ENCODE measurements around the gene RFNG.

The RFNG gene

GRCh38 chr17:82023447-82024241 lies 28.0 kb downstream of the RFNG start:
- peak; percentile 27 for DNase-seq

- peak; percentile 98 for DNase-seq
Observed at GRCh38 chr17:82022981-82023446, 28.6 kb downstream of the RFNG start, which contains the start of gene LRRC45. Gene LRRC45, plus strand, starts transcription at chr17:82023305. Its CDS starts 339 bp downstream, at chr17:82023644.

DNA sequence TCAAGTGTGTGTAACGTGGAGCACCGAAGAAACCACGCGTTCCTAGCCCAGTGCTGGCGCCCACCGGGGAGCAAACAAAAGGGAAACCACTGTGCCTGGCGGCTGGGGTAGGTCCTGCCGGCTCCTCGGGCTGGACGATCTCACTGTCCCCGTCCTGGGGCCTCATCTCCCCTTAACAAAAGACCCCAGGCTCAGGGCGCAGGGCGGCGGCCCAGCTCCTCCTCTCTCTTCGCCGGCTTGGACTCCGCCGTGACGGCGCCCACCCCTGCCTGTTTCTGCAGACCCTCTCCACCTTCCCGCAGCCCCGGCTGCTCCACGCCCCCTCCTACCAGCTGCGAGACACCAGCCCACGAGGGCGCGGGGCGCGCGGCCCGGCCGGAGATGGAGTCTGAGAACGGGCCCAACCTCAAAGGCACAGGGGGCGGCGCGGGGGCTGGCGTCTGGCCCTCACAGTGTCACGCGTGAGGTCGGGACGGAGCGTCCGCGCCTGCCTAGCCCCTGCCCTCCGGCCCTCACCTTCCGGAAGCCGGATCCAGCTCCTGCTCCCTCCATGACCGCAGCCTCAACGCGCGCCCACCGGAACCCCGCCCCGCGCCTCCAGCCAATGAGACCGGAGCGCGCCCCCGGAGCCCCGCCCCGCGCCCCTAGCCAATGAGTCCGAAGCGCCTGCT lies 29.2 kb downstream of the RFNG start, which contains the start of gene CENPX:
CENPX (minus strand) TSS at position 569 of the 671 bp plus-strand sequence; CDS start at position 552, 17 bp downstream.
- no peak for DNase-seq

- no peak for DNase-seq
Observed at GRCh38 chr17:82021900-82022309, 29.7 kb downstream of the RFNG start.

DNA sequence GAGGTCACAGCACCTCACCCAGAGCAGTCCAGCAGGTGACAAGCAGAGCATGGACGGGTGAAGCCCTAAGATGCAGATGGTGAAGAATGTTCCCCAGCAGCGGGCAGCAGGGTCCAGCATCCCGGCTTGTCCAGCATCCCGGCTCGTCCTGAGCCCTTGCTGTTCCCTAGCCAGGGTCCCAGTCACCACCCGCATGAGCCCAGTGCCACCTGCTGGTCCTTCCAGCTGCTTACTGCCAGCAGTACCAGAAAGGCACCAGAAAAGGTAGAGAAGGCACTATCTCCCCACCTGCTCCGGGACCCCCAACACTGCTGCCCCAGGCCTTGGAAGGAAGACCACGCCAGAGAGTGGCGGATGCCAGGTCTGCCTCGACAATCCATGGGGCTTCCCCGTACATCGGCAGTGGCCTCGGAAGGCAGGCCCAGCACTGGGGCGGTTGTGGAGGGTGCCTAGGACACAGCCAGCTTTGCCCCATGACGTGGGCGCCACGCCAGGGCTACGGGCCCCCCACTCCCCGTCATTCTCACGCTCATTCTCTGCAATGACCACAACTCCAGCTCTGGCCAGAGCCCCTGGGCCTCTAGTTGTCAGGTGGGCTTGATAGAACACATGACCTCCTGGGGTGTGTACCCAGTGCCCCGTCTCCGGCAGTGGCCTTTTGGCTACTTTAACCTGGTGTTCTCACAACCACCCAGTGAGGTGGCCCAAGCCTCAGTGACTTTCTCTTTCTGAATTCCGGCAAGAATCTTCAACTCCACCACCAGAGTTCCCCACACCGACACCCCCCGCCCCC lies 30.3 kb downstream of the RFNG start:
- peak; percentile 45 for DNase-seq

- DNase-seq: no peak
Observed at GRCh38 chr17:82020572-82021106, 31.0 kb downstream of the RFNG start.

- peak; percentile 39 for DNase-seq
Observed at GRCh38 chr17:82019690-82020571, 31.7 kb downstream of the RFNG start.

GRCh38 chr17:82018989-82019689 lies 32.5 kb downstream of the RFNG start:
- DNase-seq: no peak

DNA sequence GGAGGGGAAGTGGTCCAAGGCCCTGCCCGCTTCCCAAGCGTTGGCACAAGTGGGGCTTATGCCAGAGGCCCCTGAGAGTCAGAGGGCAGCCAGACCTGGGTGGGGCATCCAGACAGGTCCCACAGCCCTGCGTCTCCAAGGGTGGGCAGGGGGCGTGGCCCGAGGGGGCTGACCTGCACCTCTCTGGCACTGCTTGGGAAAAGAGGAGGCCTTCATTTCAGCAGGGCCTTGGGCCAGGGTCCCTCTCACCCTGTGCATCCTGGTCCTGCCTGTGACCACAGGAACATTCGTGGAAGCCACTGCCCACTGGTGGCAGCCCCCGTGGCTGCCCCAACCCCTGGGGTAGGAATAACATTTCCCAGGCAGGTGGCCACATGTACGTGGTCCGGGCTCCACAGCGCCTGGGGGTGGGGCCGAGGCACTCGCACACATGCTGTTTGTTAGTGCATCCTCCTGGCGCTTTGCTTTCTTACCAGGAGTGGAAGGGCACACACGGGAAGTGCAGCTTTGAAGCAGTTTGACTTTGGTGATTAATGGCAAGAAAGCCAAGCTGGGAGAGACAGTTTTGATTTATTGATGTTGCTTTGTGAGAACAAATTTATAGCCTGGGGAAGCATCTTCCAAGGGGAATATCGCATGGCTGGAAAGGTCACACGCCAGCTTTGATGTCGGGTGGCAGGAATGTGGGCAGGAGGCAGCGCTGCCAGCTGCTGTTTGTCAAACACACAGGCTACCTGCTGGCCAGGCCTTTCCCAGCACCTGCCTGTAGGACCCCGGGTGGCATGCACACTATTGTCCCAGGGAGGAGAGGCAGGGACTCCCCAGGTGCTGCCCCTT lies 33.2 kb downstream of the RFNG start:
- peak; percentile 49 for DNase-seq

- DNase-seq: no peak
Observed at GRCh38 chr17:82017612-82018151, 33.9 kb downstream of the RFNG start.

DNA sequence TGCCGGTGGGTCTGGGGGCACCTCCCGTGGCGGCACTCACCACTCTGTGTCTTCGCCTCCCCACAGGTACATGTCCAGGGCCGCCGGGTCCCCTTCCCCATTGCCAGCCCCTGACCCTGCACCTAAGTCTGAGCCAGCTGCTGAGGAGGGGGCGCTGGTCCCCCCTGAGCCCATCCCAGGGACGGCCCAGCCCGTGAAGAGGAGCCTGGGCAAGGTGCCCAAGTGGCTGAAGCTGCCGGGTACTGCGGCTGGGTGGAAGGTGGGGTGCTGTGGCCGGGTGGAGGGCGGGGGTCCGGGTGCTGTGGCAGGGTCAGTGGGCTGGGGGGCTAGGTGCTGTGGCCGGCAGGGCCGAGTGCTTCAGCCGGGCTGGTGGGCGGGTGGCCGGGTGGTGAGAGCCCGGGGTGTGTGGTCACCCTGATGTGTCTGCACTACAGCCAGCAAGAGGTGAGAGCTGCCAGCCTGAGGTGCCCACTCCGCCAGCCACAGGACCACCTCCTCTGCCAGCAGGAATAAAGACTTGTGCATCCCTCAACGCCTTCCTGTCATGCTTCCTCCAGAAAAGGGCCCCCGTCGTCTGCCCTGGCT lies 34.6 kb downstream of the RFNG start:
- no peak for DNase-seq

DNA sequence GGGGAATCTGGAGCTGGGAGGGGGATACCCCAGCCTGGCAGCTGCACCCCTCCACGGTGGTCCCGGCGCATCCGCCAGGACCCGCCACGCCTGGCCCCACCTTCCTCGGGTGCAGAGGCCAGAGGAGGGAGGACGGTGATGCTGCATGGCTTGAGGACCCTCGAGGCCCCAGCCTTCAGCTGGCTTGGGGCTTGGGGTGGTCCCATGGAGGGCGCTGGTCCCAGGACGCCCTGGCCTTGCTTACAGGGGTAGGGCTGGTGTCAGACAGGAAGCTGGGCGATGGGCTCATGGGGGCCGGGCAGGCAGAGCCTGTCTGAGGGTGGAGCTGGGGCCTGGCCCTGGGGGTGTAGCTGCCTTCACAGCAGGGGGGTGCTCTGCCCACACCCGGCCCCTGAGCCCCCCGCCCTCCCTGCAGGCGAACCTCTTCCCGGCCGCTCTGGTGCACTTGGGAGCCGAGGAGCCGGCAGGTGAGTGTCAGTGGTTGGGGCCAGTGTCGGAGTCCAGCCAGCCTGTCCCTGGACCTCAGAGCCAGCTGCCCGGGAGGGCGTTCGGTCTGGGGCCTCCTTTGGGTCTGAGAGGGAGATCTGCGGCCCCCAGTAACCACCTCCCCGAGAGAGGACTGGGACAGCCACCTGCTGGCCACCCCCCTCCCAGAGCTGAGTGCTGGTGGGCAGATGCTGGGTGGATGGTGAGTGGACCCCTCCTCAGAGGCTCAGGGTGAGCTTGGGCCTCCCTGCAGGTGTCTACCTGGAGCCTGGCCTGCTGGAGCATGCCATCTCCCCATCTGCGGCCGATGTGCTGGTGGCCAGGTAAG lies 35.3 kb downstream of the RFNG start:
- no peak for DNase-seq

- no peak for DNase-seq
Observed at GRCh38 chr17:82015311-82015971, 36.2 kb downstream of the RFNG start.

- DNase-seq: no peak
Observed at GRCh38 chr17:82014971-82015310, 36.7 kb downstream of the RFNG start.

DNA sequence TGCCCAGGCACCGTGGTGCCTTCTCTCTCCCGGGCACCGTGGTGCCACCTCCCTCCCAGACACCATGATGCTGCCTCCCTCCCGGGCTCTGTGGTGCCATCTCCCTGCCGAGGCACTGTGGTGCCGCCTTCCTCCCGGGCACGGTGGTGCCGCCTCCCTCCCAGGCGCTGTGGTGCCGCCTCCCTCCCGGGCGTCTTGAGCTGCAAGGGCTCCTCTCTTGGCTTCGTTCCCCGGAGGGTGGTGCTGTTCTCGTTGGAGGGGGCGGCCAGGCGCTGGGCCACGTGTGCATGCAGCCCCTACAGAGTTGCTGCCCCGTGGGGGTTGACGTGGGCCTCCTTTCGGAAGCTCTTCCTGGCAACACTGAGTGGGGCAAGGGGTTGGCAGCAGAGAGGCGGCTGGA lies 37.2 kb downstream of the RFNG start:
- DNase-seq: no peak

- DNase-seq: no peak
Observed at GRCh38 chr17:82013772-82014321, 37.8 kb downstream of the RFNG start.

- DNase-seq: no peak
Observed at GRCh38 chr17:82013341-82013740, 38.3 kb downstream of the RFNG start.
